Measurements from ENCODE around the gene ARHGAP30.

The ARHGAP30 gene

DNA sequence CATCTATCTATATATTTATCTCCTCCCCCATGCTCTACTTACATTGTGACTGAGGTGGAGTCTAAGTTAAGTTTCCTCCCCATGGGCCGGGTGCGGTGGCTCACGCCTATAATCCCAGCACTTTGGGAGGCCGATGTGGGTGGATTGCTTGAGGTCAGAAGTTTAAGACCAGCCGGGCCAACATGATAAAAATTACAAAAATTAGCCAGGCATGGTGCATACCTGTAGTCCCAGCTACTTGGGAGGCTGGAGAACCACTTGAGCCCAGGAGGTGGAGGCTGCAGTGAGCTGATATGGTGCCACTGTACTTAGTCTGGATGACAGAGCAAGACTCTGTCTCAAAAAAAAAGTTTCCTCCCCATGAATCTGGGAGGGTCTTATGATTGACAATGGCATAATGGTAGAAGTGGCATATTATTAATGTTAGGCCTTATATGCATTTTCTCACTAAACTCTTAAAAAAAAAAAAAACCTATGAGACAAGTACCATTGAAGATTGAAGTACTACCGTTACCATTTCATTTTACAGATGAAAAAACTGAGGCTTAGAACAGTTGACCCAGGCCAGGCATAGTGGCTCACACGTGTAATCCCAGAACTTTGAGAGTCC, 60.0 kb downstream of the ARHGAP30 start:
- DNase-seq, result no peak

DNA sequence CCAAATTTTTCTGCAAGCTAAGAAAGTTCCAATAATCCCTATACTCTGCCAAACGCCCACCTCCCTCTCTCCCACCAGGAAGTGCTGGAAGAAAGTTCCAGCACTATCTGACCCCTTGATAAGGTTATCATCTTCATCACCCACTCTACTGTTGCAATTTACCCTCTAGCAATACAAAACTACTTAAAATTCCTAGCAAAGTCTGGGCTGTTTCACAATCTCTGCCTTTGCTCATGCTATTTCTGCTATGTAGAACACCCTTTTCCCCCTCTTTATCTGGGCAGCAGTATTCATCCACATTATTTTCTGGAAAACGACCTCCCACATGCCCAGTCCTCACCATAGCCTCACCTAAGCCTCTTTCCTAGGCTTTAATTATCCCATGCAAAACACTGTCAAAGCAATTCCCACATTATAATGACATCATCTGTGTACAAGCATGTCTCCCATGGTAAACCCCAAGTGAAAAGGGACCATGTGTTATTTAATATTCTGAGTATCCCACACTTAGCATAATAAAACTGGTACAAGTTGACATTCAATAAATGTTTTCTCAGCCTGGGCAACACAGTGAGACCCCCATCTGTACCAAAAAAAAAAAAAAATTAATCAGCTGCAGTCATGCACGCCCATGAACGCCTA, 60.7 kb downstream of the ARHGAP30 start:
- DNase-seq, result no peak

DNA sequence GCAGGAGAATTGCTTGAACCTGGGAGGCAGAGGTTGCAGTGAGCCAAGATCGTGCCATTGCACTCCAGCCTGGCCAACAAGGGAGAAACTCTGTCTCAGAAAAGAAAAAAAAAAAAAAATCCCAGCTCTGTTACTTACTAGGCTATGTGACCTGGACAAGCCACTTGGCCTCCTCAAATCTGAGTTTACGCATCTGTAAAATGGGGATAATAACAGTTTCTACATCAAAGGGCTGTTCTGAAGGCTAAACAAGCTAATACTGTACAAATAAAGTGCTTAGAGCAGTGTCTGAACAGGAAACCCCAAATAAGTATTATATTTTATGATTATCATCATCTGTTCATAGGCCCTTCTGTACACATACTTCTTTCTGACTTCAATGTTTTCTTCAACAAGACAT, 62.3 kb downstream of the ARHGAP30 start:
- DNase-seq, result no peak

DNA sequence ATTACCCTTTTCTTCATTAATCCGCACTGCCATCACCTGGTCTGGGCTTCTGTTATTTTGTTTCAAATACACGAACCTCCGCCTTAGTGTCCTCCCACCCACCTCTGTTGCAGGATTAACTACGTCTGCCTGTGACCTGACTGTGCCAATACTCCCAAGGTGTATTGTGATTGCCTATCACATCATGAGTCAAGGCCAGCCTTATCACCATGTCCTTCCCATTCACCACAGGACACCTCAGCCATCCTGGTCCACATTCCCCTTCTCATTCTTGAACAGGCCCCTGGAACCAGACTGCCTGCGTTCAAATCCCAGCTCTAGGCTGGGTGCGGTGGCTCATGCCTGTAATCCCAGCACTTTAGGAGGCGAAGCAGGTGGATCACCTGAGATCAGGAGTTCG, 63.1 kb downstream of the ARHGAP30 start:
- no peak for DNase-seq

DNA sequence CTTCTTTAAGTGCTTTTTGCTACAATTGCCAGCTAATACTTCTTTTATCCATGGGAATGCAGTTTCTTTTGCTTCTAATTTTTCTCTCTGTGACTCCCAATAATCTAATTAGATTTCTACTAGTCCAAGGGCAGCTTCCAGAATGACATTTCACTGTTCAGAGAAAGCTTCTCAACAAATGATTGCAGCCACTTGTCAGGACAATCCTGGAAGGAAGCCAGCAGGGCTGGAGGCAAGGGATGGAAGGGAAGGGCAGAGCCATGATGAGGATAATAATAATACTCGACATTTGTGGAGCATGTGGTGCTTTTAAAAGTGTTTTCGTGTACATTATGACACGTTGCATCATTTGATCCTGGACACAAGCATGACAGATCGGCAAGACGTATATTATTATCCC, 68.2 kb downstream of the ARHGAP30 start:
- DNase-seq, result no peak

DNA sequence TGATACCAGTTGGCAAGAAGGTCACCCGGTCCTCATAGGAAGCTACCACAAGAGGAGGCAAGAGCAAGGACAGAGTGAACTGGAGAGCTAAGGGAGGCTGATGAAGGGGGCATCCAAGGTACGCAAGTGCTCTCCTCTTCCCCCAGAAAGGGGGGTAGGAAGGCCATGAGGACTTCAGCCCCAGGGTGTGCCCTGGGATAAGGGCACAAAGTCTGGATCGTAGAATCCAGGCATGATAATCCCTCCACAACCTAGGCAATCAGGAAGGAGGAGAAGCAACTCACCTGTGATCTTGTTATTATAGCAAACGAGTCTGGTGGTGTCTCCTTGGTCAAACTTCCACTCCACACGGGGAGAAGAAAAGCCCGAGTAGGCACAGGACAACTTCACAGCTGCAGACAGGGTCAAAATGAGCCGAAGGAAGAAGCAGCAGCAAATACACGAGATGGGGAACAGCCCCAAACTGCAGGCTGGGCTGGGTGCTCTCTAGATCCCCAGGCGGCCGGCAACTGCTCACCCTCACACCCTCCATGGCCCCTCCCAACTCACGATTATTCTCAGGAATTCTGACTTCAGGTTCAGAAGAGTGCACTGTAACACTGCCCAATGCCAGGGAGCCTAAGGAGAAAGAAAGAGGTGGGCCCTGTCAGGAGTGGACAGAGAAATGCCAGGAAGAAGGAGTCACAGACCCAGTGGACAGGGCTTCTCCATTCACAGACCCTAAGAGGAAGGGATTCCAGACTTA, 68.8 kb downstream of the ARHGAP30 start:
- DNase-seq, result no peak

DNA sequence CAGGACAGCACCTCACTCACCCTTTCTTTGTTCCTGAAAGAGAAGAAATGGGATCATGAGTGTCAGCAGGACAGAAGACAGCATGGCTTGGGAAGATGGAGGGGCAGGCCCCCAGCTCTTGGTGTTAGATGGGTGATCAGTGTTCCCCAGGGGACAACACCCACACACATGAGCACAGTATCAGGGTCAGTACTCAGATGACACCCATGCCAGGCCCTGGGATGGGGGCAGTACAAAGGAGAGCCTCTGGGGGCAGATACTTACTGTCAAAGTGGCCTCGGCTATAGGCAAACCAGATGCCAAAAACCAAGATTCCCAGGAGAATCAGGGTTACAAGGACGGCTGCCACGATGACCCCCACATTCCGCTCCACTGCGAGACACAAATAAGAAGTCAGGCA, 70.3 kb downstream of the ARHGAP30 start:
- no peak for DNase-seq

DNA sequence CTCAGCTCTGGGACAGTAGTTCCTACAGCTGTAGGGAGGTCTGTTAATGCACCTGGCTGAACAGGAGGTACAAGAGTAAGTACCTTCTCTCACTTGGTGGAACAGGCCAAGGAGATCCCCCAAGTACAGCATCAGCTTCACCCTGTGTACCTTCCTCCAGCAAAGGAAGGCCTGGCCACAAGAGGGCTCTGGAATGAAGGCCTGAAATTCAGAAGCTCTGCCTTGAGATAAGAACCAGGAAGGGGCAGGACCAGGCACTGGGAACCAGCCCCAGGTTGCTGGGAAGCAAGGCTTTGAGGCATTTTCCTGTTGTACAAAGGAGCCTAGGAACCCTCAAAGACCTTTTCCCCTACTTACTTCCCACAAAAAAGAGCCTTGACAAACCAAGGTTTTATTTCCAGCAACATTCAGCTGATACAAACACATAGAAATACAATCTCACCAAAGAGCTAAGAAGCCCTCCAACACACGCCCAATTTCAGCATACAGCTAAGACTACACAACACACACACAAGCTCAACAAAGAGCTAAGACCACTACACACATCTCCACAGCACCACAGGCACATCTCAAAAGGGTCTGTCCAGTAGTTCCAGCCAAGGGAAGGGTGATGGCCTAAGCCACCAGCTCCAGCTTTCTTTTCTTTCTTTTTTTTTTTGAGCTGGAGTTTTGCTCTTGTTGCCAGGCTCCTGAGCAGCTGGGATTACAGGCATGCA, 72.2 kb downstream of the ARHGAP30 start:
- DNase-seq, result peak; percentile 27
